GM18909 (cell line): ENCODE results near the gene LRRC47.

ENCODE experiments used
- ATAC-seq: cut with Tn5 transposase; IDR thresholded peaks from one replicate; pipeline ENCODE4 v1.9.1; 2021; ENCODE audit warnings: mild to moderate bottlenecking; ENCODE audit not compliant: unreplicated experiment, poor library complexity

The LRRC47 gene

DNA sequence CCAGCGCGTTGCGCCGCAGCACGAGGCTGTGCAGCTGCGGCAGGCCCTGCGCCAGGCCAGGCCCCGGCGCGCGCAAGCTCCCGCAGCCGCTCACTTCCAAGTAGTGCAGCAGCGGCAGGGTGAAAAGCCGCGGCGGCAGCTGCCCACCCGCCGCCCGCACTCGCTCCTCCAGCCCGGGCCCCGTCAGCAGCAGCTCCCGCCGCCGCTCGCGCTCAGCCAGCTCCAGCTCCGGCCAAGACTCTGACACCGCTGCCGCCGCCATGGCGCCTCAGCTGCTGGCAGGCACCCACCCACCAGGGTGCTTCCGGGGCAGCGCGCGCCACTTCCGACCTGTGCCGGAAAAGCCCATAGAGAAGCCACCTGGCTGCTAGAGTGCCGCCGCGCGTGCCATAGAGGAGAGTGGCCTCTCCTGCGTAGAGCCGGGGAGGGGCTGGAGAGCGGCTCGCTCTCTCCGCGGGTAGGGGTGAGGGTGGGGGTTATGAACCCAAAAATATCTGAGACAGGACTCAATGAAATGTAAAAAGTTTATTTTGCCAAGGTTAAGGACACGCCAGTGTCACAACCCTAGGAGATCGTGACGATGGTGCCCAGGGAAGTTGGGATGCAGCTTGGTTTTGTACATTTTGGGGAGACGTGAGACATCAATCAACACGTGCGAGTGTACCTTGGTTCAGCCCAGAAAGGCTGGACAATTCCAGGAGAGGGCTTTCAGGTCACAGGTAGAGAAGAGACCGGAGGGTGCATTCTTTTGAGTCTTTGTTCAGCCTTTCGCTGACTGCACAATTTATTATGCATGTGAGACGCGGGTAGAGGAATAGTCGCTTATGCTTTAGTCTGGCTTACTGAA, at the start of gene LRRC47:
Gene LRRC47, minus strand, starts transcription at position 284 of the 847 bp plus-strand sequence. Its CDS starts 22 bp downstream, at position 262.
- ATAC-seq, result peak; percentile 97

DNA sequence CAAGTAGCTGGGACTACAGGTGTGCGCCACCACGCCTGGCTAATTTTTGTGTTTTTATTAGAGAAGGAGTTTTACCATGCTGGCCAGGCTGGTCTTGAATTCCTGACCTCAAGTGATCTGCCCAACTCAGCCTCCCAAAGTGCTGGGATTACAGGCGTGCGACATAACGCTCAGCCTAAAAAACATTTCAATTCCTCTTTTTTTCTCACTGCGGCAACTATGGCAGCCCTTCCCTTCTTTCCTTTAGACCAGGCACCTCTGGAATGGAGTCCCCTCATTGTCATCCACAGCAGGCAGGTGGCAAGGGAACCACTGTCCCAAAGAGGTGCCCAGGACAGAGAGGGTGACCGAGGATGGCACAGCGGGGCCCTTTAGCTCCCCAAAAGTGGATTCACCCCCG, 46.6 kb upstream of the LRRC47 start:
- ATAC-seq, result no peak

- ATAC-seq, result no peak
Observed at GRCh38 chr1:3841491-3841890, 45.2 kb upstream of the LRRC47 start.

DNA sequence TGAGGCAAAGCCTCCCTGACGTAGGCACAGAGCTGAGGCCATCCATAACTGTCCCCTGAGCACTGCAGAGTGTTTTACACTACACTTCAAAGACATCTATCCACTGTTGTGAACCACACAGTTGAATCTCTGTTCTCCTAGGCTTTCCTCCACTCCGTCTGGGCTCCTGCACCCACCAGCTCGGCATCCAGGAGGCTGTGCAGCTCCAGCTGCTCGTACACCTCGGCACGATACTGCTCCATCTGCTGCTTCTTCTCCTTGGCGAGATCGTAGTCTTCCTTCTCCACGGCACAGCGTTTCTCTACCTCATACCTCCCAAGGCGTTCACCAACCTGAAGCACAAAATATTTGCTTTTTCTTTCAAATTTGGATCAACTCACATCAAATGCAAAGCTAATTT, 42.5 kb upstream of the LRRC47 start:
- no peak for ATAC-seq

DNA sequence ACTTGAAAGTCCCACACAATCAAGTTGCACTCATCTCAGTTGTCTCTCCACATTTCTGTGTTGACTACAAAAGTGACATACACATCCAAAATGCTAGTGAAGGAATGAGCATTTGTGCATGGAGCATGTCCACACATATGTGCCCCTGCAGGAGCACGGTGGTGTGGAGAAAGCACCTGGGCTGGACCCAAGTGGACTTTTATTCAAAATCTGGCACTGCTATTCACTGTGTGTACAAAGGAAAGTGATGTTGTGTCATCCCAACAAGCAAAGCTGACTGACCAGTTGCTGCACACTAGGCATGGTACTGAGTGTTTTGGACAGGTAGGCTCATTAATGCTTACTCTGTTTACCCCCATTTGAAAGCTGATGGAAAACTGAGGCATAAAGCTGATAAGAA, 41.4 kb upstream of the LRRC47 start:
- no peak for ATAC-seq

DNA sequence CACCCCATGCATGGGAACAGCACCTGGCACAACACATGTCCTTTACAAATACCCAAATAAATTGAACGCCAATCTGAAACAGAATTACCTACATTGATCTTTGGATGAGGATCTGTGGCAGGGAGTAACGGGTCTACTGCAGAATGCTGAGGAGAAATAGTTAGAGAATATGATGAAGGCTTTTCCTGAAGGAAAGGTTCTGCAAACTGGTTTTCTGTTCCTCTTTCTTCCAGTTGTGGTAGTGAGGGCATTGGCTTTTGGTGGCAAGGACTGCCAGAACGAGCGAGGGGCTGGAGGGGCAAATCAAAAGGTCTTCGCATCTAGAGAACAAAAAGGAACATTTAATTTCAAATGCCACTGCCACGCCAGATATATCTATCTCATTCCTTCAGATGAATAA, 40.9 kb upstream of the LRRC47 start:
- ATAC-seq, result no peak

GRCh38 chr1:3836421-3836820, 40.1 kb upstream of the LRRC47 start:
- ATAC-seq, result no peak

GRCh38 chr1:3834701-3835100, 38.4 kb upstream of the LRRC47 start:
- ATAC-seq, result no peak

DNA sequence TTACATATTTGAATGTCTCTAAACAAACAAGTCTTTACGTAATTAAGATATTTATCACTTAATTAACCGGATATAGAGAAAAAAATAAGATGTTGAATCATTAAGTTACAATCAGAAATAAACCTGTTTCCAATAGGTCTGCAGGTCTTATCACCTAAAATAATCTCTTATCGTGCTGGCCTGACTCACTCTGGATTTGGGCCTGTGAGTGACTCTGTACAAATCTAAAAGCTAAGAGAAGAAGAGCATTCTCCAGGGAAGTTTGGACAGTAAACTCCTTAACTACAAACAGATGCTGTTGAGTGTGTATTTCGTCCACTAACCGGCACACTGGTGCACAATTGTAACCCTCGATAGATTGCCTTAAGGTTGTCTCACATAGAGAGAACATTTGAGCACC, 35.4 kb upstream of the LRRC47 start:
- no peak for ATAC-seq

DNA sequence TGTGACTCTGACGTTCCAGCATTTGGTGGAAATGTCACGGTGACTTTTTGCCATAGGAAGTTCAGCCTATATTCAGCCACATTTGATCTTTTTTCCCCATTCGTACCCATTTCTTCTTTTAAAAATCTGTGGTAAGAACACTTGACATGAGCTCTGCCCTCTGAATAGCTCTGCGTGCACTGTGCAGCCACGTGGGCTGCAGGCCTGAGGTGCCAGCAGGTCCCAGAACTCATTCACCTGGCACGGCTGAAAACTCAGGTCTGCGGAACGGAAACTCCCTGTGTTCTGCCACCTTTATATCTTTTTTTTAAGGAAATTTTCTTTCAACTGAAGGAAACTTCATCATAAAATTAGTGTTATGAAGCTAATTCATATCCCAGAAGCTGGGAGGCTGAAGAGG, 32.1 kb upstream of the LRRC47 start:
- no peak for ATAC-seq

DNA sequence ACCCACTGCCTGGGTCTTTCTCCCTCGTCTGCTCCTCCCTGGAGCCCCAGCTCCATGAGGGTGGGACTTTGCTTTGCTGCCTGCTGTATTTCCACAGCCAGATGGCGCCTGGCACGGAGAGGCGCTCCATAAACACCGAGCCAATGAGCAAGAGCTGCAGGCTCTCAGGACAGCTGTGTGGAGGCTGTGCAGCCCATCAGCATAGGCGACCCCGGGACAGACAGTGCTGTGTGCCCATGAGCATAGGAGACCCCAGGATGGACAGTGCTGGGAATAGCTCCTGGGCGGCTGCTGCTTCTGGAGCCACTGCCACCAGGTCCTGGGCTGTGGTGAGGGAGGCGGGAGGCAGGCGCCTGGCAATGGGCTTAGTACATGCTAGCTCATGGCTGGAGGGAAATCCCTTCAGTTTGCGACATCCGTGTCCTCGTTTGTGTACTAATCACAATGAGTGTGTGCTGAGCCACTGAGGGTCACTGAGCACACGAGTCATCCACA, 31.6 kb upstream of the LRRC47 start:
- ATAC-seq, result no peak

DNA sequence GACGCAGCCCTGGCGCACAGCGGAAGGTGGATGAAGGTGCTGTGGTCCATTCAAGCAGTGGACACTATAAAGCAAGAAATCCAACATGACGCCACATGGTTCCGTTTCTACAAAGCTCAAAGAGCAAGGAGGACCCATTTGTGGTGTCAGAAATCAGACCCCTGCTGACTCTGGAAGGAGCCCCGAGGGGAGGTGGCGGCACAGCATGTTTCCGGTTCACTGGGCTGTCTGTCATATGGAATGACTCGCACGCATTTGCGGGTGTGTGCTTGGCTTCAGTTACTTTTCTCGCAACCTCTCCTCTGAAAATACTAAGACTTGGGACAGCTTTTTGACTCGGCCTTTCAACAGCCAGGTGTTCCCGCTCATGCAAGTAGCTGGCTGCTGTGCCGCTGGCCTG, 29.1 kb upstream of the LRRC47 start:
- no peak for ATAC-seq

- no peak for ATAC-seq
Observed at GRCh38 chr1:3824650-3825049, 28.4 kb upstream of the LRRC47 start.

- ATAC-seq, result no peak
Observed at GRCh38 chr1:3822421-3822820, 26.1 kb upstream of the LRRC47 start.

DNA sequence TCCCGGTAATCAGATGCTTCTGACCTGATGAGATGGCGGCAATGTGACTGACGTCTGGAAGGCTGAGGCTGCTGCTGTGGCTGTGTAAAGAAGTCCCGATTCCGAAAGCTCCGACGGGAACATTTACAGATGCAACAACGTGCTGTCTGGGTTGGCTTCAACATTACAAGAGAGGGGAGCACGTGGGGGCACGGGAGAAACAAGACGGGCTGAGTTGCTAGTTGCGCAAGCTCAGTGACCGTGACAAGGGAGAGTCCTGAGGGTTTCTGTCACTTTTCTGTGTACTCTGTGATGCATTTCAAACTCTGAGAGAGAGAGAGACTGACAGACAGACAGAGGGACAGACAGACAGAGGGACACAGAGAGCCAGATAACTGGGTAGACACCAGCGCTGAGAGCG, 25.6 kb upstream of the LRRC47 start:
- no peak for ATAC-seq

DNA sequence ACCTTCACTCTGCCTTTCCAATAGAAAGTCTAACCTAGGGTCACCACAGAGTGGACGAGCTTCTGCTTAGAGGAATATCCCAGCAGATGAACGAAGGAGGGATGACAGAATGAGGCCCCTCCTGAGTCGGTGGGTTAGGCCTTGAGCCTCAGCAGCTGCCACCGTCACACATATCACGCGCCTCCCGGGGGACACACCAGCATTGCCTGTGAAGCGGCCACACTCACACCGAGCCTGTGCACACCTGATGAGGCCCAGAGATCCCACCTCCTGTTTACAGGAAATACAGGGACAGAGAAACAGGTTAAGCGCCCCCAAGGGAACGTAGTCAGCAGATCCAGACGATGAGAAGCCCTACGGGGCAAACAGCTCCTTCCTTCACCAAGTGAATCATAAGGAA, 25.1 kb upstream of the LRRC47 start:
- ATAC-seq, result no peak

- no peak for ATAC-seq
Observed at GRCh38 chr1:3821004-3821403, 24.7 kb upstream of the LRRC47 start.

DNA sequence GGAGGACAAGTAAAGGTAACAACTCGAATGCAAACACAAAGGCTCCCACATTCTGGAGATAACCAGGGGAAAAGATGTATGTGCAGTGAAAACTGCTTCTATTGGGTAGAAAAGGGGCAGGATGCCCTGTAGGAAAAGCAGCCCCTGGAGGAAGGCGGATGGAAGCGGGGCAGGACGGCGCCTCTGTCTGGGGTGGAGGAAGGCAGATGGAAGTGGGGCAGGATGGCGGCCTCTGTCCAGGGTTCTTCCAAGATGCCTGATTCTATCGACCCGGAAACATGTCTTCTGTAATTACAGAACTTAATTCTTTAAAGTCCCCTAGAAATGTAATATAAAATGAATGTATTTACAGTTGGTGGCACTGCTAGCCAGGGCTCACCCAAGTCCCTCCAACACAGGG, 24.0 kb upstream of the LRRC47 start:
- ATAC-seq, result no peak

DNA sequence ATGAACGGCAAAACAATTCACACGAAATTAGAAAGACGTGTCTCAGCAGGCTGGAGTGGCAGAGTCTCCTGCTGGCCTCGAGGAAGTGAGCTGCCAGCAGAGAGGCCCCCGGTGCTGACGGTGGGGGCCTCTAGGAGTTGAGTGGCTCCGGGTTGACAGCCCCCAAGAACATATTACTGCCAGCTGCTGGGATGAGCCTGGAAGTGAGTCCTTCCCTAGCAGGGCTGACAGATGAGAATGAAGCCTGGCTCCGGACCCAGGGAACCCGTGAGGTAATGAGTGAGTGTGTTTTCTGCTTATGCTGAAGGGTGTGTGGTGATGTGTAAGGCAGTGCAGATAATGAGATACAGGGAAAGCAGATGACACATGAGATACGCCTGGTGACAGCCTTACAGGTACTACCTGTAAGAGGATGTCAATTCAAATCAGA, 23.5 kb upstream of the LRRC47 start:
- ATAC-seq, result no peak

- ATAC-seq, result no peak
Observed at GRCh38 chr1:3817821-3818597, 21.7 kb upstream of the LRRC47 start.

DNA sequence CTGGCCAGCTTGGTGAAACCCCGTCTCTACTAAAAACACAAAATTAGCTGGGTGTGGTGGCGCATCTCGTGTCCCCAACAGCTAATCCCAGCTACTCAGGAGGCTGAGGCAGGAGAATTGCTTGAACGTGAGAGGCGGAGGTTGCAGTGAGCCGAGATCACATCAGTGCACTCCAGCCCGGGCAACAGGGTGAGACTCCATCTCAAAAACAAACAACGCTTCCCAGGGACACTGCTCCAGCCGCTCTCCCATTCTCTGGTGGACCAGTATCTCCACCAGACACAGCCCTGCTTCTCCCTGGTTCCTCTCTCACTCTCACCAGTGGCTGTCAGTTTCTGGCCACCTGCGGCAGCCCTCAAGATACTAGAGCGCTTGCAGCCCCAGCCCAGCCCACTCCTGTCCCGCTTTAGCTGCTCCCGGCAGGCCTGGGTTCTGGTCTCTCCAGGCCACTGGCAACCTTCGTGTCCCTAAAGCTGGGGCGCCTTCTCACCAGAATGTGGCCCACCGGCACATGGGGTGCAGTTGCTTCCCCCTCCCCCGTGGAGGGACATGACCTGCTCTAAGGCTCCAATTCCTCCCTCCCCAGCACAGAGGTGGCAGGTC, 20.9 kb upstream of the LRRC47 start:
- ATAC-seq, result no peak
